Testis (tissue), 3 donors: ENCODE data around the gene MPZL2. TPM values are rescaled to one million over a fixed set of nuclear protein-coding genes. Genes with fewer than 3 reads are reported as not detected.

Experiments used
- DNase-seq: peaks from one replicate; pipeline ENCODE4 v3.0.0-alpha.2; 2019
- H3K27ac ChIP-seq, 2 donors: fragments of 200-600 bp; sonication (generic); one replicate each; pipeline ENCODE4 v1.5.1; 2019
- H3K27me3 ChIP-seq: fragments of 200-600 bp; sonication (generic); one replicate; pipeline ENCODE4 v1.5.1; 2019
- H3K36me3 ChIP-seq: fragments of 200-600 bp; sonication (generic); one replicate; pipeline ENCODE4 v1.5.1; 2017; ENCODE audit warnings: low read depth; ENCODE audit errors: missing control alignments
- H3K4me1 ChIP-seq: fragments of 200-600 bp; sonication (generic); one replicate; pipeline ENCODE4 v1.5.1; 2019
- H3K4me3 ChIP-seq, 2 donors: fragments of 200-600 bp; sonication (generic); one replicate each; pipeline ENCODE4 v1.5.1; 2017 to 2019
- H3K9me3 ChIP-seq: fragments of 200-600 bp; sonication (generic); one replicate; pipeline ENCODE4 v1.5.1; 2017
- POLR2A ChIP-seq: fragments of 450-650 bp; IDR thresholded peaks from one replicate; pipeline ENCODE4 v1.6.1; 2017; ENCODE audit warnings: antibody characterized with exemption, mild to moderate bottlenecking, moderate library complexity
- WGBS, 2 donors: methylation state at CpG; one replicate each; pipeline ENCODE4 v1.1.5; 2018; 5-methylcytosine and 5-hydroxymethylcytosine counted together
- intact Hi-C: fragments of 100-400 bp; cut with DNase I; formaldehyde crosslinking; loops from one replicate; pipeline ENCODE4 v1.15.1; 2023; ENCODE audit warnings: low total_unique reads
- polyA plus RNA-seq: library from polyadenylated mRNA; stranded (reverse); fragments of 350-450 nt; fragmentation: Illumina TruSeq; extraction: RNeasy Lipid Tissue Mini Kit (QIAGEN cat#74804); gene quantifications from one replicate; pipeline ENCODE4 v1.2.3, GENCODE V29; 2014; ENCODE audit warnings: low read depth, low replicate concordance; ENCODE audit not compliant: insufficient read depth
- total RNA-seq, 2 donors: library from RNA; depleted of rRNA; stranded (reverse); fragments of >200 nt; gene quantifications; one replicate each; pipeline ENCODE4 v1.2.3, GENCODE V29; 2016
- TF ChIP-seq, protein P1 (sequence below), 3 experiments: fragments of 450-650 bp in 2 of 3; fragments of 200-600 bp in 1 of 3; sonication (generic) in 1 of 3; IDR thresholded peaks; one replicate each; pipeline ENCODE4 v1.5.1; 2016 to 2019; ENCODE audit warnings: antibody characterized with exemption in 3 of 3, mild to moderate bottlenecking in 2 of 3, moderate library complexity in 1 of 3

The MPZL2 gene
- total and polyA plus RNA-seq, 3 donors from 2014 or later: 1.7 to 4.2 (median 3.0) TPM

- Histone ChIP-seq H3K36me3 (no peaks in the 10 kb centered on the region), H3K9me3 (no peaks in the 10 kb centered on the region), H3K4me1 (no peaks in the 10 kb centered on the region), H3K27me3 (no peaks in the 10 kb centered on the region), H3K27ac (no peak overlapping the region), H3K4me3 (no peak overlapping the region)
- TF ChIP-seq, protein P1, sequence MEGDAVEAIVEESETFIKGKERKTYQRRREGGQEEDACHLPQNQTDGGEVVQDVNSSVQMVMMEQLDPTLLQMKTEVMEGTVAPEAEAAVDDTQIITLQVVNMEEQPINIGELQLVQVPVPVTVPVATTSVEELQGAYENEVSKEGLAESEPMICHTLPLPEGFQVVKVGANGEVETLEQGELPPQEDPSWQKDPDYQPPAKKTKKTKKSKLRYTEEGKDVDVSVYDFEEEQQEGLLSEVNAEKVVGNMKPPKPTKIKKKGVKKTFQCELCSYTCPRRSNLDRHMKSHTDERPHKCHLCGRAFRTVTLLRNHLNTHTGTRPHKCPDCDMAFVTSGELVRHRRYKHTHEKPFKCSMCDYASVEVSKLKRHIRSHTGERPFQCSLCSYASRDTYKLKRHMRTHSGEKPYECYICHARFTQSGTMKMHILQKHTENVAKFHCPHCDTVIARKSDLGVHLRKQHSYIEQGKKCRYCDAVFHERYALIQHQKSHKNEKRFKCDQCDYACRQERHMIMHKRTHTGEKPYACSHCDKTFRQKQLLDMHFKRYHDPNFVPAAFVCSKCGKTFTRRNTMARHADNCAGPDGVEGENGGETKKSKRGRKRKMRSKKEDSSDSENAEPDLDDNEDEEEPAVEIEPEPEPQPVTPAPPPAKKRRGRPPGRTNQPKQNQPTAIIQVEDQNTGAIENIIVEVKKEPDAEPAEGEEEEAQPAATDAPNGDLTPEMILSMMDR (IDR thresholded peaks at IDR 0.05): no peak
- TF ChIP-seq POLR2A: no peak
- intact Hi-C loops: no loop called here
- DNase-seq: no peak
Measured at GRCh38 chr11:118231461-118231860, 32.6 kb downstream of the MPZL2 start.

- Histone ChIP-seq H3K4me1 (no peaks in the 10 kb centered on the region), H3K9me3 (no peaks in the 10 kb centered on the region), H3K27ac (no peak overlapping the region), H3K4me3 (no peak overlapping the region), H3K36me3 (no peaks in the 10 kb centered on the region), H3K27me3 (no peaks in the 10 kb centered on the region)
- DNase-seq: no peak
- intact Hi-C loops: no loop called here
- WGBS, 2 donors: 95 to 96% methylated on average over 3 of the region's 3 CpGs
- no peak for TF ChIP-seq POLR2A
- TF ChIP-seq, protein P1 (IDR thresholded peaks at IDR 0.05): no peak
Measured at GRCh38 chr11:118230088-118230487, 34.0 kb downstream of the MPZL2 start.

GRCh38 chr11:118229274-118229847, 34.7 kb downstream of the MPZL2 start:
- Histone ChIP-seq H3K36me3 (no peaks in the 10 kb centered on the region), H3K9me3 (no peaks in the 10 kb centered on the region), H3K4me3 (no peak overlapping the region), H3K27ac (peak overlapping the region in 1 of 2 donors; percentile 11), H3K4me1 (no peaks in the 10 kb centered on the region), H3K27me3 (no peaks in the 10 kb centered on the region)
- no peak for DNase-seq
- intact Hi-C loops: no loop called here
- TF ChIP-seq POLR2A: no peak
- 68 to 73% methylated on average over 5 of the region's 5 CpGs for WGBS, 2 donors

- Histone ChIP-seq H3K9me3 (no peaks in the 10 kb centered on the region), H3K27me3 (no peaks in the 10 kb centered on the region), H3K27ac (no peak overlapping the region), H3K4me3 (no peak overlapping the region), H3K4me1 (no peaks in the 10 kb centered on the region), H3K36me3 (no peaks in the 10 kb centered on the region)
- TF ChIP-seq, protein P1 (IDR thresholded peaks at IDR 0.05): no peak
- TF ChIP-seq POLR2A: no peak
- intact Hi-C loops: no loop called here
- 86 to 87% methylated on average over 8 of the region's 8 CpGs for WGBS, 2 donors
- no peak for DNase-seq
Measured at GRCh38 chr11:118227865-118228785, 36.0 kb downstream of the MPZL2 start.

DNA sequence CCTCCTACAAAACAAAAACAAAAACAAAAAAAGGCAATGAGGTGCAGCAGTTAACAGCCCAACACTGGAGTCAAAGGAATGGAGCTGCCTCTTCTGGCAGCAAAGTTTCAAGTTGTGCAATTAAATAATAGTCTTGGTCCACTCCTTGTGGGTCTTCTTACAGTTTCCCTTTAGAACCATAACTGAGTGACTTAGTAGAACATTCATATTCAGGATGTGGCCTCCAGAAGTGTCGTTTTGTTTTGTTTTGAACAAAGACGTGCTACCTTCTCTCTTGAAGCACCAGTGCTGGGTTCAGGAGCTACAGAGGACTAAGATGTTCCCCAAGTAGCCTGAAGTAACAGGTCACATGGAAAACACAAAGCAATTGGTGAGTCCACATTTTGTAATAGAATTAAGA, 37.3 kb downstream of the MPZL2 start:
- TF ChIP-seq, protein P1 (IDR thresholded peaks at IDR 0.05): no peak
- Histone ChIP-seq H3K36me3 (no peaks in the 10 kb centered on the region), H3K4me3 (no peak overlapping the region), H3K27me3 (no peaks in the 10 kb centered on the region), H3K4me1 (no peaks in the 10 kb centered on the region), H3K9me3 (no peaks in the 10 kb centered on the region), H3K27ac (no peak overlapping the region)
- intact Hi-C loops: no loop called here
- DNase-seq: no peak
- 83% methylated on average over 2 of the region's 2 CpGs for WGBS, 2 donors
